ENCODE results near the gene MOB3B.

The MOB3B gene

GRCh38 chr9:27569406-27569805, 39.8 kb upstream of the MOB3B start:
- no peak overlapping the region for H3K27ac ChIP-seq
- no peak for TF ChIP-seq CTCF (conservative IDR thresholded peaks at IDR 0.05)

- no peak for TF ChIP-seq CTCF (conservative IDR thresholded peaks at IDR 0.05)
- no peak overlapping the region for H3K27ac ChIP-seq
Observed at GRCh38 chr9:27566118-27566517, 36.5 kb upstream of the MOB3B start.

GRCh38 chr9:27565696-27566095, 36.1 kb upstream of the MOB3B start:
- no peak overlapping the region for H3K27ac ChIP-seq
- TF ChIP-seq CTCF (conservative IDR thresholded peaks at IDR 0.05) = no peak

GRCh38 chr9:27564670-27565069, 35.1 kb upstream of the MOB3B start:
- TF ChIP-seq CTCF (conservative IDR thresholded peaks at IDR 0.05) = no peak
- no peak overlapping the region for H3K27ac ChIP-seq

- H3K27ac ChIP-seq = no peak overlapping the region
- TF ChIP-seq CTCF (conservative IDR thresholded peaks at IDR 0.05) = no peak
Observed at GRCh38 chr9:27563738-27564430, 34.3 kb upstream of the MOB3B start.

GRCh38 chr9:27561685-27562084, 32.1 kb upstream of the MOB3B start:
- no peak for TF ChIP-seq CTCF (conservative IDR thresholded peaks at IDR 0.05)
- peak overlapping the region; percentile 21 for H3K27ac ChIP-seq

- no peak overlapping the region for H3K27ac ChIP-seq
Observed at GRCh38 chr9:27560457-27560856, 30.8 kb upstream of the MOB3B start.

More at GRCh38 chr9:27560457-27560856, 30.8 kb upstream of the MOB3B start:
- TF ChIP-seq CTCF (conservative IDR thresholded peaks at IDR 0.05) = no peak
